Measurements from ENCODE around the gene EEF2. TPM values are rescaled to one million over a fixed set of nuclear protein-coding genes. Genes with fewer than 3 reads are reported as not detected.
"Not testable (repeated sequence)": the region's sequence is repeated elsewhere in the genome, so short reads cannot be mapped to it uniquely, and the experiment has no call there.

The EEF2 gene
- total RNA-seq, 1 experiment from 2014 or later, result 2,150 TPM

DNA sequence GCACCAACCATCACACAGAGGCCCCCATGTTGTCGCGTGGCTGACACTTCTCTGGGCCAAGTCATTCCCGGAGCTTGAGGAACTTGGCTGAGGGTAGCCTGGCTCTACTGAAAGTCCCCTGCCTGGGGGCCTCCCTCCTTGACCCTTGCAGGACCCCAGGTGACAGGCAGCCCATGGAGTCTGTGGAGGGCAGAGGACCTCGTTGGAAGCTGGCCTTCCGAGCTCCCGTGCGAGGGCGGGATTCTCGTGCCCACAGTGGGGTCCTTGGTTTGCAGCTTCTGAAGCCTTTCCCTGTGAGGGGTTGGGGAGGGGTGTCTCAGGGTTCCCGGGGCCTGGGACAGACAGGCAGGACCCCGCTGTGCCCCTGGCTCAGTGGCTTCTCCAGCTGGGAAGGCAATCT, 36.0 kb downstream of the EEF2 start:
- DNase-seq (ENCODE audit: low read depth), result no peak

DNA sequence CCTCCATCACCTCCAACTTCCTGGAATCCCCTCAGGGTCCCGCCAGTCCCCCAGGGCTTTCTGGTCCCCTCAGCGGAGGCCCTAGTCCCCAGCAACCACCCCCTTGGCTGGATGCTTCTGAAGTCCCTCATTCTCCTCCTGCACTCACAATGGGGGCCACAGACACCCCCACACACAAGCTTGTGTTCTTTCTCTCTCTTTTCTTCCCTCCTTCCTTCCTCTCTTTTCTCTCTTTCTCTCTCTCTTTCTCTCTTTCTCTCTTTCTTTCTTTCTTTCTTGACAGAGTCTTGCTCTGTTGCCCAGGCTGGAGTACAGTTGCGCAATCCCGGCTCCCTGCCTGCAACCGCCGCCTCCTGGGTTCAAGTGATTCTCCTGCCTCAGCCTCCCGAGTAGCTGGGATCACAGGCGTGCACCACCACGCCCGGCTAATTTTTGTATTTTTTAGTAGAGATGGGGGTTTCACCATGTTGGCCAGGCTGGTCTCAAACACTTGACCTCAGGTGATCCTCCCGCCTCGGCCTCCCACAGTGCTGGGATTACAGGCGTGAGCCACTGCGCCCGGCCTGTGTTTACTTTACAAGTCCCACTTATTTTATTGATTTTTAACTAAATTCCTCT, 37.8 kb downstream of the EEF2 start:
- not testable (repeated sequence) for DNase-seq (ENCODE audit: low read depth)

DNA sequence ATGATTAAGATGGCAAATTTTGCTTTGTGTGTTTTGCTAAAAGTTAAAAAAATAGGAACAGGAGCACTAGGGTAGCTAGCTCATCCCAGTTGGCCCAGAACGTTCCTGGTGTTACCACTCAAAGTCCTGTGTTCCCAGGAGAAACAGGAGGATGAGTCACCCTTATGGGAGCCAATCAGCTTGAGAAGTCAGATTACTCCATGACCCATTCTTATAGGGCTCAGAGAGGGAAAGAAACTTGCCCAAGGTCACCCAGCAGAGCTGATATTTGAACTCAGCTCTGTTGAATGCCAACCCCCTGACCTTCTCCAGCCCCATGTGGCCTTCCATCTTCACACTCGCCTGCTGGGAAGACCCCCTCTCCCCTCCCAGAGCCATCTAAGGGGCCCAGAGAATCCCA, 39.4 kb downstream of the EEF2 start:
- DNase-seq (ENCODE audit: low read depth), result peak; percentile 61

- DNase-seq (ENCODE audit: low read depth), result no peak
Measured at GRCh38 chr19:3944018-3944721, 41.1 kb downstream of the EEF2 start.

GRCh38 chr19:3942790-3943409, 42.4 kb downstream of the EEF2 start:
- DNase-seq (ENCODE audit: low read depth), result no peak

DNA sequence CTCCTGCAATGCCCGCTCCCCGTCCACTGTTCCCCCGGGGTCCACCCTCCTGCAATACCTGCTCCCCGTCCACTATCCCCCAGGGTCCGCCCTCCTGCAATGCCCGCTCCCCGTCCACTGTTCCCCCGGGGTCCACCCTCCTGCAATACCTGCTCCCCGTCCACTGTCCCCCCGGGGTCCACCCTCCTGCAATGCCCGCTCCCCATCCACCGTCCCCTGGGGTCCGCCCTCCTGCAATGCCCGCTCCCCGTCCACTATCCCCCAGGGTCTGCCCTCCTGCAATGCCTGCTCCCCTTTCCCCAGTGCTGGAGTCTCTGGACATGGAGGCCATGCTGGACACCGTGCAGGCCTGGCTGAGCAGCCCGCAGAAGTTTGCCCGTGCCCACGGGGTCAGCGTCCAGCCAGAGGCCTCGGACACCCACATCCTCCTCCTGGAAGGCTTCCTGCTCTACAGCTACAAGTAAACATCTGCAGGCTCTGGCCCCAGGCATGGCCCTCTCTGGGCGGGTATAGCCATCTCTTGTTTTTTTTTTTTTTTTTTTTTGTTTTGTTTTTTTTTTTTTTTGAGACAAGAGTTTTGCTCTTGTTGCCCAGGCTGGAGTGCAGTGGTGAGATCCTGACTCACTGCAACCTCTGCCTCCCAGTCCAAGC, 46.8 kb downstream of the EEF2 start:
- DNase-seq (ENCODE audit: low read depth), result not testable (repeated sequence)

DNA sequence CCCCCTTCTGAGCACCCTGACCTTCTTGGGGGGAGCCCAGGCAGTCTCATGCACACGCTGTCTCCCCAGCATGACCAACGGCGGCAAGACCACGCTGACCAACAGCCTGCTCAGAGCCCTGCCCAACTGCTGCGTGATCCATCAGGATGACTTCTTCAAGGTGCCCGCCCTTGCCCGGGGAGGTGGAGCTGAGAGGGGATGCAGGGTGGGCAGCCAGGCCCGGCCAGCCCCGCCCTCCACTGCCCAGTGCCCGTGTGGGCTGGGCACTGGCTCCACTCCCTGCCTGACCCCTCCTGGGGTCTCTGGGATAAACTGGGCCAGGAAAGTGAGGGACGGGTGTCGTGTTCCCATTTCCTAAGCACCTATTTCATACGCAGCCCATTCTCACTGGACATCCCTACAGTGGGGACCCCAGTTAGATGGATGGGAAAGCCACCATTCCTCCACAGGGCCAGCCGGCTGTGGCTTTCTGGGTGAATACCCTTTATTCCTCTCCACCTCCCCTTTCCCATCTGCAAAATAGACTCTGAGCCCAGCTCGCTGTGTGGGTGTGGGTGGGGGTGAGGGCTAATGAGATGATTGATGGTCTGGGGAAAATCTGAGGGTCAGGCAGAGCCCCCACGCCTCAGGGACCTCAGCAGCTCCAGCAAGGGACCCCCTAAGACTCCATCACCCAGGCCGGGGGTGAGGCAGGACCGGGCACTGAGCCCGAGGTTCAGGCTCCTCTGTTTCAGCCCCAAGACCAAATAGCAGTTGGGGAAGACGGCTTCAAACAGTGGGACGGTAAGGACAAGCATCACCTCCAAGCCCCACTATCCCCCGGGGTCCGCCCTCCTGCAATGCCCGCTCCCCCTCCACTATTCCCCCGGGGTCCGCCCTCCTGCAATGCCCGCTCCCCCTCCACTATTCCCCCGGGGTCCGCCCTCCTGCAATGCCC, 48.5 kb downstream of the EEF2 start:
- no peak for DNase-seq (ENCODE audit: low read depth)

GRCh38 chr19:3932931-3933810, 52.1 kb downstream of the EEF2 start, which contains the start of gene NMRK2:
Gene NMRK2 (plus strand): TSS chr19:3933069. CDS start chr19:3933672, 603 bp downstream.
- no peak for DNase-seq (ENCODE audit: low read depth)

GRCh38 chr19:3931041-3931440, 54.2 kb downstream of the EEF2 start:
- no peak for DNase-seq (ENCODE audit: low read depth)

Other genes starting within 250 kb of the EEF2 start
- gene APBA3, start 223.8 kb downstream of the EEF2 start, total RNA-seq (2014; rRNA removed), result 19.3 and 28.5 TPM in 2 replicates
- 38.0 and 50.2 TPM in 2 replicates for gene MRPL54, start 222.8 kb downstream of the EEF2 start, total RNA-seq (2014; rRNA removed)
- not detected in 2 replicates for gene RAX2, start 213.2 kb downstream of the EEF2 start, total RNA-seq (2014; rRNA removed)
- gene MATK, start 199.1 kb downstream of the EEF2 start, total RNA-seq (2014; rRNA removed), result not detected in 2 replicates
- gene ZFR2, start 116.4 kb downstream of the EEF2 start, total RNA-seq (2014; rRNA removed), result not detected in 2 replicates
- gene ATCAY, start 104.8 kb downstream of the EEF2 start, total RNA-seq (2014; rRNA removed), result 0.06 TPM in 1 of 2 replicates, not detected in the other
- gene NMRK2, start 52.4 kb downstream of the EEF2 start, total RNA-seq (2014; rRNA removed), result not detected in 2 replicates
- gene DAPK3, start 14.4 kb downstream of the EEF2 start, total RNA-seq (2014; rRNA removed), result 135 and 150 TPM in 2 replicates
- gene PIAS4, start 22.3 kb upstream of the EEF2 start, total RNA-seq (2014; rRNA removed), result 17.6 and 18.1 TPM in 2 replicates
- gene ZBTB7A, start 81.4 kb upstream of the EEF2 start, total RNA-seq (2014; rRNA removed), result 29.5 and 29.7 TPM in 2 replicates
- 178 and 191 TPM in 2 replicates for gene MAP2K2, start 138.7 kb upstream of the EEF2 start, total RNA-seq (2014; rRNA removed)
- gene CREB3L3, start 168.2 kb upstream of the EEF2 start, total RNA-seq (2014; rRNA removed), result not detected in 2 replicates
- 17.0 and 31.1 TPM in 2 replicates for gene SIRT6, start 197.1 kb upstream of the EEF2 start, total RNA-seq (2014; rRNA removed)
- 0.13 and 0.17 TPM in 2 replicates for gene ANKRD24, start 197.2 kb upstream of the EEF2 start, total RNA-seq (2014; rRNA removed)
- gene EBI3, start 244.1 kb upstream of the EEF2 start, total RNA-seq (2014; rRNA removed), result 0.11 TPM in 1 of 2 replicates, not detected in the other

Measured in LHCN-M2 (cell line).